Measurements from ENCODE around the gene MAGI2. TPM values are rescaled to one million over a fixed set of nuclear protein-coding genes. Genes with fewer than 3 reads are reported as not detected.

The MAGI2 gene
- total RNA-seq, 1 donor from 2014 or later = 51.3 TPM

- DNase-seq (ENCODE audit: low spot score) = no peak
- intact Hi-C loops (cut with DNase I) = no loop called here
- ATAC-seq = no peak
Observed at GRCh38 chr7:79400222-79400621, 53.2 kb downstream of the MAGI2 start.

- peak; percentile 15 for ATAC-seq
- no peak for DNase-seq (ENCODE audit: low spot score)
- intact Hi-C loops (cut with DNase I) = no loop called here
Observed at GRCh38 chr7:79398138-79398749, 55.2 kb downstream of the MAGI2 start.

- ATAC-seq (no peak), DNase-seq (ENCODE audit: low spot score) (no peak)
- intact Hi-C loops (cut with DNase I) = no loop called here
Observed at GRCh38 chr7:79386688-79387422, 66.6 kb downstream of the MAGI2 start.

- intact Hi-C loops (cut with DNase I) = no loop called here
- ATAC-seq = no peak
- DNase-seq (ENCODE audit: low spot score) = no peak
Observed at GRCh38 chr7:79381921-79382320, 71.5 kb downstream of the MAGI2 start.

GRCh38 chr7:79377097-79377496 lies 76.4 kb downstream of the MAGI2 start:
- intact Hi-C loops (cut with DNase I) = no loop called here
- no peak for DNase-seq (ENCODE audit: low spot score)
- ATAC-seq = no peak

GRCh38 chr7:79376299-79377025 lies 77.0 kb downstream of the MAGI2 start:
- DNase-seq (ENCODE audit: low spot score) (no peak), ATAC-seq (no peak)
- intact Hi-C loops (cut with DNase I) = no loop called here

- DNase-seq (ENCODE audit: low spot score) (no peak), ATAC-seq (no peak)
- intact Hi-C loops (cut with DNase I) = no loop called here
Observed at GRCh38 chr7:79361214-79361613, 92.3 kb downstream of the MAGI2 start.

GRCh38 chr7:79359827-79360226 lies 93.6 kb downstream of the MAGI2 start:
- DNase-seq (ENCODE audit: low spot score) = no peak
- no peak for ATAC-seq

GRCh38 chr7:79357101-79357500 lies 96.4 kb downstream of the MAGI2 start:
- intact Hi-C loops (cut with DNase I) = no loop called here
- DNase-seq (ENCODE audit: low spot score) (no peak), ATAC-seq (no peak)

More at GRCh38 chr7:79359827-79360226, 93.6 kb downstream of the MAGI2 start:
- intact Hi-C loops (cut with DNase I) = no loop called here

- intact Hi-C loops (cut with DNase I) = no loop called here
- ATAC-seq = no peak
- no peak for DNase-seq (ENCODE audit: low spot score)
Observed at GRCh38 chr7:79353720-79354468, 99.6 kb downstream of the MAGI2 start.

GRCh38 chr7:79352323-79352722 lies 101.1 kb downstream of the MAGI2 start:
- intact Hi-C loops (cut with DNase I) = no loop called here
- no peak for DNase-seq (ENCODE audit: low spot score)
- peak; percentile 57 for ATAC-seq

GRCh38 chr7:79347351-79347750 lies 106.1 kb downstream of the MAGI2 start:
- no peak for ATAC-seq
- no peak for DNase-seq (ENCODE audit: low spot score)
- intact Hi-C loops (cut with DNase I) = no loop called here

- intact Hi-C loops (cut with DNase I) = no loop called here
- DNase-seq (ENCODE audit: low spot score) (no peak), ATAC-seq (no peak)
Observed at GRCh38 chr7:79341902-79342301, 111.6 kb downstream of the MAGI2 start.

GRCh38 chr7:79340212-79340611 lies 113.3 kb downstream of the MAGI2 start:
- ATAC-seq = no peak

GRCh38 chr7:79339208-79339925 lies 114.1 kb downstream of the MAGI2 start:
- intact Hi-C loops (cut with DNase I) = no loop called here
- ATAC-seq = no peak
- DNase-seq (ENCODE audit: low spot score) = no peak

More at GRCh38 chr7:79340212-79340611, 113.3 kb downstream of the MAGI2 start:
- intact Hi-C loops (cut with DNase I) = no loop called here
- no peak for DNase-seq (ENCODE audit: low spot score)

GRCh38 chr7:79337717-79338116 lies 115.8 kb downstream of the MAGI2 start:
- intact Hi-C loops (cut with DNase I) = no loop called here
- DNase-seq (ENCODE audit: low spot score) = no peak
- no peak for ATAC-seq

GRCh38 chr7:79334841-79335240 lies 118.6 kb downstream of the MAGI2 start:
- DNase-seq (ENCODE audit: low spot score) (no peak), ATAC-seq (no peak)
- intact Hi-C loops (cut with DNase I) = no loop called here

- intact Hi-C loops (cut with DNase I) = no loop called here
- DNase-seq (ENCODE audit: low spot score) (no peak), ATAC-seq (no peak)
Observed at GRCh38 chr7:79334334-79334733, 119.1 kb downstream of the MAGI2 start.

- intact Hi-C loops (cut with DNase I) = no loop called here
- DNase-seq (ENCODE audit: low spot score) = no peak
- ATAC-seq = no peak
Observed at GRCh38 chr7:79332091-79332490, 121.4 kb downstream of the MAGI2 start.
